CD4-positive, alpha-beta T cell treated with Interleukin-4 for 4 hours (primary cell): ENCODE measurements around the gene BHMT2.

Experiments
- DNase-seq: peaks from one replicate; pipeline ENCODE4 v3.0.0-alpha.2; 2020

Gene BHMT2, protein sequence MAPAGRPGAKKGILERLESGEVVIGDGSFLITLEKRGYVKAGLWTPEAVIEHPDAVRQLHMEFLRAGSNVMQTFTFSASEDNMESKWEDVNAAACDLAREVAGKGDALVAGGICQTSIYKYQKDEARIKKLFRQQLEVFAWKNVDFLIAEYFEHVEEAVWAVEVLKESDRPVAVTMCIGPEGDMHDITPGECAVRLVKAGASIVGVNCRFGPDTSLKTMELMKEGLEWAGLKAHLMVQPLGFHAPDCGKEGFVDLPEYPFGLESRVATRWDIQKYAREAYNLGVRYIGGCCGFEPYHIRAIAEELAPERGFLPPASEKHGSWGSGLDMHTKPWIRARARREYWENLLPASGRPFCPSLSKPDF

GRCh38 chr5:79069488-79070349 is at the start of gene BHMT2, which contains the start of gene DMGDH:
Gene BHMT2, plus strand, starts transcription at chr5:79069767. Its CDS starts 16 bp downstream, at chr5:79069783.
Gene DMGDH, minus strand, starts transcription at chr5:79069674. Its CDS starts 54 bp downstream, at chr5:79069620.
- no peak for DNase-seq

DNA sequence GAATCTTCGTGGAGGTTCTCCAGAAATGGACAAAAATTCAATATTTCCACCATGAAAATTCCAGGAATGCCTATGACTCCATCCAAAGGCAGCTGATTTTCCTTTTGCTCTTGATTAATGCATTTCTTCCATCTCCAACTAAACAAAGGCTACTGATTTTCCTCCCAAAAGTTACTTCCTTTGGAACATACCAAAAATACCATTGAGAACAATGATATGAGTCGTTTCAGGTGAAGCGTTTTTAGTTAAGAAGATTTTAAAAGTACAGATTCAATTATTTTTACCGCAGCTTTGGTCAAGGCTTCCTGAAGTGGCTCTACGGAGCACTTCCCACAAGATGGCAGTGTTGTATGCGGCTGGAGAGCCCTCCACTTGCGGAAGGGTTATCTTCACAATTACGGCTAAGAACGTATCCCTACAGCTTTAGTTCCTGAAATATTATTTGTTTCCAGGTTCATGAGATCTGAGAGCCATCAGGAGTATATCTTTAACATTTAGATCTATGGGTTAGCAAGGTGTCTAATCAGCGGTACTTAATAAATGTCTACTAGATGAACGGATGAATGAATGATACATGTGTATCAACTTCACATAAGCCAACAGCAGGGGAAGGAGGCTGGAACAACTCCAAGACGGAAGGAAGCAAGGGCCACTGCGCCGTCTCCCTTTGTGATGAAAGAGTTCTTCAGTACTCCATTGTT is 48.6 kb upstream of the BHMT2 start:
- DNase-seq = peak; percentile 35

DNA sequence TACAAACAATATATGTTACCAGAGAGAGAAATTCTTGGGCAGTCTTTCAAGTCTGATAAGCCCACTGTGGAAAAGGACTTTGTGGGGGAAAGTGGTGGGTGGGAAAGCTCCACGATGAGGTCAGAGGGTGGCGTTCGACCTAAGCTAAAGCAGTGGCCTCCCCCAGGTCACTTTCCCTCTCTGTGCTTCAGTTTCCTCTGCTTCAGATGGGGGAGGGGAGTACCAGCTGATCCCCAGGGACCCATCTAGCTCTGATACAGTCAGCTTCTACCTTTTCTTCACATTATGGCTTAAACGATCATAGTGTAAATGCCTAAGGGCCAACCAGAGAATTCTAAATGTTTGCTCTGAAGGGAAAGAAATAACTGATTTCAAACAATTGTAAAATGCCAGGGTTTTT is 47.8 kb upstream of the BHMT2 start:
- DNase-seq = no peak

GRCh38 chr5:79022771-79023170 is 46.8 kb upstream of the BHMT2 start:
- DNase-seq = no peak

DNA sequence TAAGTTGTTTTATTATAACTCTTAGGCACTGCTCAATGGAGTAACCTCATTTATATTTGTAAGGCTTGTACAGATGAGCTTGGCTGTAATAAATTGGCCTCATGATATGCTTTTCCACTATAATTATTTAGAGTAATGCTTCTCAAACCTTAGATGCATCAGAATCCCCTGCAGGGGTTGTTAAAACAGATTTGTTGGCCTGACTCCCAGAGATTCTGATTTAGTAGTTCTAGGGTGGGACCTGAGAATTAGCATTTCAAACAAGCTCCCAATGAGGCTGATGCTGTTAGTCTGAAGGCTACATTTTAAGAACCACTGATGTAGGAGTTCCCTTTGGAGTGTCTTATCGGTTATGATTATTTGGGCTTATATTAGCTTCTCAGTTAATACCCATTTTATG is 46.2 kb upstream of the BHMT2 start:
- DNase-seq = no peak

- DNase-seq = no peak
Observed at GRCh38 chr5:79023947-79024346, 45.6 kb upstream of the BHMT2 start.

- peak; percentile 32 for DNase-seq
Observed at GRCh38 chr5:79025054-79025472, 44.5 kb upstream of the BHMT2 start.

DNA sequence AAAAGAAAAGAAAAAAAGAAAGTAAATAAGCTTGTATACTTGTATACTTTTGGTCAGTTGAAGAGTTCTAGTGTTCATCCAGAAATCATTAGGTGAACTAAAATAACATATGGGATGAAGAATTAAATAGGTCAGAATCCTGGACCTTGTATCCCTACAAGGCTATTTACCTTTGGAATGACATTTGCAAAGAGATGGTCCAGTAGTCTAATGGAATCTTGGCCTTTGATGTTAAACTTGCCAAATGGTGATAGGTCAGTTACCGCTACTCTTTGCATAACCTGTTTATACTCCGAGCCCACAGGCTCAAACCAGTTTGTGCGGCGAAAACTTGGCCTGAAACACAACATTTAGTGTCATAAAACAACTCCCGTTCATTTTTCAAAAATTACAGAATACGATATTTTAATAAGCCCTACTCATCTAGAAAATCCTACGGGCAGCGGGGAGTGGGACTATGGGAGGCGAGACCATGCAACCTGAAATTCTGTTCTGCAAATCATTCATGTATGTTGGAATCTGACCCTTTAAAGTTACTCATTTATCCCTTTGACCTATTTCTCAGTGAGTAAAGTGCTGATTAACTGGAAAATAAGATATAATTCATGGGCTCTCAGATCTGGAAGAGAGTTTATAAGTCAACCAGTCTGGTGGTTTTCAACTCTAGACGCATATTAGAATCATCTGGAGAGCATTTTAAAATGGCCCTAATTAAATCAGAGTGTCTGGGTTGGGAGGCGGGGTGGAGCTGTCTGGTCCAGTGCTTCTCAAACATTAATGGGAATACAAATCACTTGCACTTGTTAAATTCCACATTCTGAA is 38.7 kb upstream of the BHMT2 start:
- no peak for DNase-seq

- DNase-seq = no peak
Observed at GRCh38 chr5:79031485-79031867, 38.1 kb upstream of the BHMT2 start.

DNA sequence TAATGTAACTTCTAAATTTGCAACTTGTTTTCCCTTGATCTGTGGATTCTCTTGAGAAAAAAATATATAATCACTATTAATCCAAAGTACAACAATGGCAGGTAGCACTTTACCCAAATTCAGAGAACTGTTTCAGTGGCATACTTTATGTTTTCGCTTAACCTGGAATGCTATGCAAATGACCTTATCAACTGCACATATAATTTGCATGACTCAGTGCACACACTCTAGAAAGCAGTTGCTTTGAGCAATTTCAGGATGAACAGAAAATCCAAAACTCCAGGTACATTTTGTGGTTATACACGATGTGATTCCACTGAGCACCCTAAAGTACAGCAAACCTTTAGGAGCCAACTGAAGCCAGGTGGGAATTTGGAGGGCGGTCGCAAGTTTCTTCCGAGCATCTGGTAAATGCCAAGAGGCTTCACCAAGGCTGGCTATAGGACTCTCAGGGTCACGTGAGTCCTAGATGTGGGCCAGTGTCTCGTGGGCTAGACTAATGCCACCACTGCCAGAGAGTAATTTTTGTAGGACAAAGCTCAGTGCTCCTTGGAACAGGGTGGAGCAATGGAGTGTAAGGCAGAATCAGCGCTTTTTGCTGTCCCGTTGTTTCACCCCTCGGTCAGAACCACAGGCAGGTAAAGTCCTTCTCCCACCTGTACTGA is 37.4 kb upstream of the BHMT2 start:
- DNase-seq = no peak

DNA sequence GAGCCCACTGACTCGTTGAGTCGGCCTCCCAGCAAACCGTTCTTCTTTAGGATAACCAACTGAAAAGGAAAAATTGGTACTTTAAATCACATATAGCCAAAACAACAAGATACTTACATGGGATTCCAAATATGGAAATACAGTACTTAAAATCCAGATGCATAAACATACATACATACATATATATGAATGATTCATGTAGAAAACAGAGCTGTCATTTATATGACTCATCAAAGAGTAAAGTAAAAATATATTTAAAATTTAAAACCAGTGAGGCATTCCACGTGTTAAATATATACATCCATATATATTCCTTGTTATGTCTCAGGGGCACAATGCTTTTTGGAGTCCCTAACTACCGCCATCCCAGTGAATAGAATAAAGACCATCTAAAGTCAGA is 36.8 kb upstream of the BHMT2 start:
- no peak for DNase-seq

DNA sequence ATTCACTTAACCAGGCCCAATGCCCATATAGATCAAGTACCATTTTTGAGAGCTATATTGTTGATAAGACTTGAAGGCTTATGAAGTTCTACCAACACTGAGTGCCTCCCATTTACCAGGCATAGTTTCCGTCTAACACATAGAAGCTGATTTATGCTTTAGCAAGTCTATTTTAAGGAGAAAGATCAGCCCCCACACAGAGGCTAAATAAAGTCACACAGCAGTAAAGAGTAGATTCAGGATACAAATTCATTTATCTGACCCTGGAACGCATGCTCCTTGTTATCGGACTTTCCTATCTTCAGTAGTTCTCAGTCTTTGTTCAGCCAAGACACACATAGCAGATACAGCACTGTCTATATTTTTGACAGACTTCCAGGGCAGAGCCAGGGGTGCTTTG is 34.3 kb upstream of the BHMT2 start:
- DNase-seq = no peak

GRCh38 chr5:79036769-79037168 is 32.8 kb upstream of the BHMT2 start:
- no peak for DNase-seq

DNA sequence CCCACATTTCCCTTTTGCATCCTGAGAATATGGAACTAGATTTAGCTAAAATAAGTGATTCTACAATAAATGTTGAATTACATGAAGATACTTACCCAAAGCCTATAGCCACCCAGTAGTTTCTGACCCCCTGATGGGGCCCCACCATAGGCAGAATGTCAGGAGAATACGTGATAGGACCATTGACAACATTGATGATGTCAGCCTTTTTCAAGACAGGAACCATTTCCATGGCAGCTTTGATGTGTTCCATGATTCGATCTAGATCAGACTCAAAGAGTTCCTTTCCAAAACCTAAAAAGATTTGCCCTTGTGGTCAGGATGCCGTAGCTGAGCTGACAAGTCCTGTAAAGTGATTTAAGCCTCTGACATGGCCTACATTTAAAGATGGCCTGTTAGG is 27.4 kb upstream of the BHMT2 start:
- no peak for DNase-seq

GRCh38 chr5:79047199-79047598 is 22.4 kb upstream of the BHMT2 start:
- no peak for DNase-seq

DNA sequence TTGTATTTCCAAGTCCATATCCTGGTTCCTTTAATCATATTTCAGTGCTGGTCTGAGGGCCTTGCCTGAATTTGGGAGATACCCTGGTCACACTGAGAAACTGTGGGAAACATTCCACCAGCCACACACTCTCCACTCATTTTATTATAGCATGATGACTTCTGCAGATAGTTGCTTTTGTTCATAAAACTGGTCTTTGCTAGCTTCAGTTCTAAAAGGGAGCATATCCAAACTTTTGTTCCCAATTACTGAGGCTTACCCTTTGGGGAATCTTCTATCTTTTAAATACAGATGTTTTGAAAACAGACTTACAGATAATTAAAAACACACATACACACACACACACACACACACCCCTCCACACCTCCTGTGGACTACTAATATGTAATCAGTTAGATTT is 21.1 kb upstream of the BHMT2 start:
- DNase-seq = no peak

- DNase-seq = no peak
Observed at GRCh38 chr5:79050498-79050897, 19.1 kb upstream of the BHMT2 start.

GRCh38 chr5:79053321-79053720 is 16.2 kb upstream of the BHMT2 start:
- DNase-seq = no peak

GRCh38 chr5:79055017-79055416 is 14.6 kb upstream of the BHMT2 start:
- no peak for DNase-seq

DNA sequence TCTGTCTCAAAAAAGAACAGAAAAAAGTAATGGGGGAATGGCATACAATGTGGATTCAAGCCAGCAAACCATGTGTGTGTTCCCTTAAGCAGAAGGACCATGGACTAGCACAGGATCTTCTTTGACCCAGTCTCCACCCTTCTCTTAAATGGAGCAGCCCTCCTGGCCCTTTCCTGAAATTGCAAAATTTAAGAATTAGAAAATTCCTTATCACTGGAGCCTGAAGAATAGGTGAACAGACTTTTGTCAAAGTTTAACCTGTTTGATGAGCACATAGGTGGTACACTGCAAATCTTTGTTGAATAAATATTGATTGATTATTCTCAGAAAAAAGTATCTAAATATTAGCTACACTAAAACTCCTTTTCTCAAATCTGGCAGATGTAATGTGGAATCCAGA is 12.7 kb upstream of the BHMT2 start:
- DNase-seq = no peak

DNA sequence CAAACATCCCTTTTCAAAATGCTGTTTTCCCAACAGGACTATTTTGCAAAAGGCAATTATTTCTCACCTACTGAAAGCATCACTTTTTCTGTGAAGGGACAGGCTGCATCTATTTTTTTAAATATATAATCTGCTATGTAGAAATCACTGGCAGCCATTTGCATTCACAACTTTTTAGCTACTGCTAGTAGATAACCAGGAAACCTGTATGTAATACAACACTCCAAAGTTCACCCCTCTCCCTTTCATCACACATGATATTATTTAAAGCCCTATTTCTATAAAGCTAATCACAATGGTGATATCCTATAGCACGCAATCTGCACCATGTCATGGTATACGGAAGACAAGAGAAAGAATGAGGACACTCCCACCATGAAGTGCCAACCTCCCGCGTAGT is 9.9 kb upstream of the BHMT2 start:
- DNase-seq = no peak

GRCh38 chr5:79062436-79062835 is 7.1 kb upstream of the BHMT2 start:
- no peak for DNase-seq
